HCT116 (cell line): ENCODE data around the gene SPAG6. TPM values are rescaled to one million over a fixed set of nuclear protein-coding genes. Genes with fewer than 3 reads are reported as not detected.

Experiments
- ATAC-seq: fragments of 200-7000 bp; cut with Tn5 transposase; 2 replicates; pipeline ENCODE4 v1.9.1; 2020; ENCODE audit warnings: mild to moderate bottlenecking, moderate library complexity
- BruUV-seq: library from RNA; stranded (reverse); fragments of 400-500 nt; replicated peaks from 2 replicates; lab custom pipeline; 2021; lab: Mats Ljungman, UMichigan
- CTCF ChIA-PET: fragments of 300-600 bp; sonication (Branson Sonifier 250); formaldehyde crosslinking; loops from one replicate; lab custom pipeline; 2021; ENCODE audit warnings: antibody characterized with exemption; lab: Charles Lee
- POLR2A ChIA-PET: fragments of 300-600, 350-600 bp; sonication (Branson Sonifier 250); formaldehyde crosslinking; loops from one replicate; lab custom pipeline; 2021; ENCODE audit warnings: antibody characterized with exemption; lab: Charles Lee
- RAD21 ChIA-PET, 2 experiments: fragments of 300-600 bp; sonication (Branson Sonifier 250); formaldehyde crosslinking; loops; one replicate each; lab custom pipeline; 2023; ENCODE audit warnings: low total read pairs in 2 of 2; ENCODE audit not compliant: uncharacterized antibody in 2 of 2, unreplicated experiment in 2 of 2, low non-redundant PET in 1 of 2; lab: Charles Lee
- DNase-seq: peaks from one replicate; pipeline ENCODE4 v3.0.0-alpha.2; 2010; ENCODE audit warnings: low read depth, low spot score
- H2AFZ ChIP-seq: fragments of 200-600 bp; shearing (Covaris generic), sonication (generic); 2 replicates; pipeline ENCODE4 v1.6.1; 2017; ENCODE audit warnings: low read depth, mixed run types, mixed read lengths, antibody characterized with exemption, low read length; ENCODE audit not compliant: poor library complexity, severe bottlenecking
- H3K27ac ChIP-seq: 2 replicates; pipeline ENCODE4 v1.5.1; 2012; ENCODE audit warnings: low read depth, low read length
- H3K27me3 ChIP-seq: fragments of 200-600 bp; sonication (generic); 2 replicates; pipeline ENCODE4 v1.6.1; 2016; ENCODE audit warnings: mixed run types, low read length, mixed read lengths; ENCODE audit not compliant: insufficient read depth
- H3K36me3 ChIP-seq, 2 experiments: fragments of 200-500 bp in 1 of 2; fragments of 200-600 bp in 1 of 2; sonication (Bioruptor generic) in 1 of 2; sonication (generic) in 1 of 2; 2 replicates each; pipeline versions ENCODE4 v1.5.1 to v1.6.1; 2014 to 2016; ENCODE audit warnings: low read length in 2 of 2, inconsistent platforms in 1 of 2, mixed read lengths in 1 of 2, mixed run types in 1 of 2; ENCODE audit not compliant: insufficient read depth in 2 of 2, control insufficient read depth in 1 of 2
- H3K4me1 ChIP-seq, 2 experiments: fragments of 200-600 bp in 1 of 2; sonication (generic) in 1 of 2; 2 replicates each; pipeline versions ENCODE4 v1.5.1 to v1.6.1; 2012 to 2017; ENCODE audit warnings: low read length in 2 of 2, inconsistent platforms in 1 of 2, mild to moderate bottlenecking in 1 of 2, mixed read lengths in 1 of 2, mixed run types in 1 of 2, moderate library complexity in 1 of 2; ENCODE audit not compliant: insufficient read depth in 2 of 2, control insufficient read depth in 1 of 2
- H3K4me2 ChIP-seq: fragments of 200-600 bp; sonication (generic); 2 replicates; pipeline ENCODE4 v1.6.1; 2017; ENCODE audit warnings: mixed run types, low read length, mixed read lengths
- H3K4me3 ChIP-seq, 2 experiments: fragments of 200-600 bp in 1 of 2; sonication (generic) in 1 of 2; replicated peaks in 1 of 2; 2 replicates each; pipeline ENCODE4 v1.5.1; 2011 to 2016; ENCODE audit warnings: low read length in 2 of 2, control low read depth in 1 of 2, low read depth in 1 of 2, mild to moderate bottlenecking in 1 of 2, mixed read lengths in 1 of 2, mixed run types in 1 of 2
- H3K79me2 ChIP-seq: fragments of 200-600 bp; sonication (generic); 2 replicates; pipeline ENCODE4 v1.6.1; 2017; ENCODE audit warnings: mild to moderate bottlenecking, mixed run types, low read length, moderate library complexity, mixed read lengths; ENCODE audit not compliant: insufficient read depth
- H3K9ac ChIP-seq: fragments of 200-600 bp; sonication (generic); 2 replicates; pipeline ENCODE4 v1.6.1; 2016; ENCODE audit warnings: low read length, mixed read lengths
- H3K9me2 ChIP-seq: fragments of 200-600 bp; sonication (generic), shearing (Covaris generic); 2 replicates; pipeline ENCODE4 v1.6.1; 2017; ENCODE audit warnings: mixed run types, mild to moderate bottlenecking, moderate library complexity; ENCODE audit not compliant: insufficient read depth
- H3K9me3 ChIP-seq, 2 experiments: fragments of 200-500 bp in 1 of 2; fragments of 200-600 bp in 1 of 2; sonication (Bioruptor generic) in 1 of 2; sonication (generic) in 1 of 2; 2 replicates each; pipeline ENCODE4 v1.6.1; 2014 to 2017; ENCODE audit warnings: low read length in 2 of 2, mixed read lengths in 2 of 2, inconsistent platforms in 1 of 2, low read depth in 1 of 2, mild to moderate bottlenecking in 1 of 2, mixed run types in 1 of 2, moderate library complexity in 1 of 2; ENCODE audit not compliant: control insufficient read depth in 1 of 2, insufficient read depth in 1 of 2
- H4K20me1 ChIP-seq: fragments of 200-600 bp; sonication (generic), shearing (Covaris generic); 2 replicates; pipeline ENCODE4 v1.6.1; 2017; ENCODE audit warnings: mixed run types, mild to moderate bottlenecking, moderate library complexity; ENCODE audit not compliant: insufficient read depth
- ATF3 ChIP-seq: IDR thresholded peaks from 2 replicates; pipeline ENCODE4 v1.6.1; 2012
- EGR1 ChIP-seq: IDR thresholded peaks from 2 replicates; pipeline ENCODE4 v1.6.1; 2012; ENCODE audit warnings: low read depth
- ELF1 ChIP-seq: IDR thresholded peaks from 2 replicates; pipeline ENCODE4 v1.6.1; 2012; ENCODE audit warnings: low read depth, borderline replicate concordance
- EZH2phosphoT487 ChIP-seq: fragments of 200-600 bp; IDR thresholded peaks from 2 replicates; pipeline ENCODE4 v1.6.1; 2018; ENCODE audit warnings: antibody characterized with exemption, borderline replicate concordance
- FOSL1 ChIP-seq: IDR thresholded peaks from 2 replicates; pipeline ENCODE4 v1.6.1; 2012; ENCODE audit warnings: low read depth
- JUND ChIP-seq: IDR thresholded peaks from 2 replicates; pipeline ENCODE4 v1.6.1; 2012
- POLR2A ChIP-seq: IDR thresholded peaks from 2 replicates; pipeline ENCODE4 v1.7.0; 2011; ENCODE audit warnings: borderline replicate concordance; ENCODE audit not compliant: insufficient read depth, insufficient read length; ENCODE audit errors: extremely low read depth
- POLR2AphosphoS5 ChIP-seq: IDR thresholded peaks from 2 replicates; pipeline ENCODE4 v1.6.1; 2011; ENCODE audit warnings: mild to moderate bottlenecking, low read depth, low read length, moderate library complexity
- RAD21 ChIP-seq: IDR thresholded peaks from 2 replicates; pipeline ENCODE4 v1.6.1; 2012; ENCODE audit warnings: low read depth, mild to moderate bottlenecking
- REST ChIP-seq: IDR thresholded peaks from 2 replicates; pipeline ENCODE4 v1.6.1; 2012; ENCODE audit warnings: low read depth
- SP1 ChIP-seq: IDR thresholded peaks from 2 replicates; pipeline ENCODE4 v1.6.1; 2012; ENCODE audit warnings: low read depth
- TCF7L2 ChIP-seq: IDR thresholded peaks from 2 replicates; pipeline ENCODE4 v1.7.0; 2011; ENCODE audit warnings: borderline replicate concordance, inconsistent platforms; ENCODE audit not compliant: insufficient read depth, insufficient read length; ENCODE audit errors: extremely low read depth
- ZBTB33 ChIP-seq: IDR thresholded peaks from 2 replicates; pipeline ENCODE4 v1.6.1; 2011; ENCODE audit warnings: mild to moderate bottlenecking, low read length, moderate library complexity; ENCODE audit not compliant: insufficient replicate concordance; ENCODE audit errors: extremely low read depth
- intact Hi-C: fragments of 100-400 bp; cut with micrococcal nuclease; formaldehyde crosslinking; loops from 2 replicates; pipeline ENCODE4 v1.10.0; 2022
- total RNA-seq: library from RNA; stranded (reverse); gene quantifications from one replicate; pipeline ENCODE4 v1.2.1, GENCODE V29; 2021; ENCODE audit not compliant: unreplicated experiment

Gene SPAG6
- total RNA-seq, 1 experiment from 2014 or later = not detected

GRCh38 chr10:22427101-22427500, 81.8 kb downstream of the SPAG6 start:
- Histone ChIP-seq H3K36me3 (no peaks in the 10 kb centered on the region), H3K4me1 (peaks cover 44 to 60% of the 10 kb centered on the region in 2 experiments), H3K4me2 (peak overlapping the region; percentile 80), H3K27me3 (no peaks in the 10 kb centered on the region), H4K20me1 (no peaks in the 10 kb centered on the region), H2AFZ (peak overlapping the region; percentile 67), H3K9me3 (no peaks in the 10 kb centered on the region), H3K9ac (peak overlapping the region; percentile 55), H3K9me2 (no peaks in the 10 kb centered on the region), H3K4me3 (peak overlapping the region; percentile 18 to 46), H3K79me2 (no peaks in the 10 kb centered on the region), H3K27ac (peak overlapping the region; percentile 92)
- CTCF ChIA-PET = no interaction called here
- TF ChIP-seq EZH2phosphoT487 (no peak), SP1 (peak; percentile 65), ELF1 (no peak), POLR2A (no peak), FOSL1 (peak; percentile 68), JUND (peak; percentile 63), POLR2AphosphoS5 (peak; percentile 34; the same call in 1 of the 2 replicates)
- no TSS peak for BruUV-seq
- POLR2A ChIA-PET = interaction anchor here (2.0 kb wide), 1 partner anchor 87 kb away, joined by 5 read pairs; no protein-coding TSS in a partner anchor
- RAD21 ChIA-PET = interaction anchor here in 1 of 2 experiments (0.6 kb wide), 1 partner anchor 255 kb away, joined by 3 read pairs; no protein-coding TSS in a partner anchor
- intact Hi-C loops = loop anchor here (5.0 kb wide), 3 partner anchors 110 to 425 kb away; partner anchors contain the start of genes COMMD3 and DNAJC1
- ATAC-seq = peak; percentile 81
- DNase-seq = peak; percentile 79

GRCh38 chr10:22427890-22428571, 82.7 kb downstream of the SPAG6 start:
- intact Hi-C loops = loop anchor here (5.0 kb wide), 3 partner anchors 111 to 426 kb away; partner anchors contain the start of genes COMMD3 and DNAJC1
- Histone ChIP-seq H3K79me2 (no peaks in the 10 kb centered on the region), H3K4me1 (peaks cover 44 to 63% of the 10 kb centered on the region in 2 experiments), H3K4me2 (peak overlapping the region; percentile 80), H2AFZ (peak overlapping the region; percentile 84), H4K20me1 (no peaks in the 10 kb centered on the region), H3K36me3 (no peaks in the 10 kb centered on the region), H3K9ac (peak overlapping the region; percentile 55), H3K9me3 (no peaks in the 10 kb centered on the region), H3K4me3 (peak overlapping the region; percentile 4 to 46; a peak in 3 of 4 replicates), H3K27me3 (no peaks in the 10 kb centered on the region), H3K27ac (peak overlapping the region; percentile 92), H3K9me2 (no peaks in the 10 kb centered on the region)
- ChIA-PET RAD21 (no interaction called here), CTCF (no interaction called here), POLR2A (interaction anchor here (1.2 to 2.0 kb wide), 2 partner anchors 9 to 88 kb away, joined by 4 to 5 read pairs; no protein-coding TSS in a partner anchor)
- ATAC-seq = peak; percentile 80
- no TSS peak for BruUV-seq
- DNase-seq = peak; percentile 92
- TF ChIP-seq RAD21 (no peak), ZBTB33 (peak; percentile 70), EGR1 (peak; percentile 45; the same call in 1 of the 2 replicates), REST (no peak), ATF3 (no peak), TCF7L2 (peak; percentile 89), SP1 (peak; percentile 68), FOSL1 (peak; percentile 65)
